NCI-H510A treated with DMSO at 0.1 percent for 48 hours (cell line): ENCODE data around the gene NMRK1.
A peak's percentile ranks its signal among the peaks of the same experiment; 100 is the strongest.

ENCODE experiments used
- DNase-seq: peaks from one replicate; lab custom pipeline; 2025; lab: John Stamatoyannopoulos, UW

NMRK1 gene

DNA sequence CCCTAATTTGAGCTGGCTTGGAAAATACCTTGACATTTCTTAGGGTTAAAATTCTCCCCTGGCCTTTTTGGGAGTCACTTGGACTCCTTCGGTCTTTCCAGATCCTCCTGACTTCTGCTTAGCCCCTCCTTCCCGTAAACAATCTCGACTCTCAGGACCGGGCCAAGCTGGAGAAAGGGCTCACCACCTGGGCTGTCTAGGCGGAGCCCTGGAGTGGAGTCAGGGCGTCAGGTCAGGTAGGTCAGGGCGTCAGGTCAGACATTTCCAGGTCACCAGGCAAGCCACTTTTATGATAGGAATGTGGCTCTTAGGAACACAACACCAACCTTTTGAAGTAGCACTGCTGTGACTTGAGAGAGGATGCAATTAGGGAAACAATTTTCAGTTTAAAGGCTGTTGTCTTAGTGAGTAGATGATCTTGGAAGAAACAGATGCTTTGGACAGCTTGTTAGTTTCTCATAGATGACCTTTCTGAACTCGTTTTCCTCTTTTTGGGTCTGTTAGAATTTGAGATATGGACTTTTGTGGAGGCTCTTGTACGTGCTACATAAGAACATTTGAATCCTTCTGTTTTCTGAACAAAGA lies 13.1 kb upstream of the NMRK1 start:
- no peak for DNase-seq

DNA sequence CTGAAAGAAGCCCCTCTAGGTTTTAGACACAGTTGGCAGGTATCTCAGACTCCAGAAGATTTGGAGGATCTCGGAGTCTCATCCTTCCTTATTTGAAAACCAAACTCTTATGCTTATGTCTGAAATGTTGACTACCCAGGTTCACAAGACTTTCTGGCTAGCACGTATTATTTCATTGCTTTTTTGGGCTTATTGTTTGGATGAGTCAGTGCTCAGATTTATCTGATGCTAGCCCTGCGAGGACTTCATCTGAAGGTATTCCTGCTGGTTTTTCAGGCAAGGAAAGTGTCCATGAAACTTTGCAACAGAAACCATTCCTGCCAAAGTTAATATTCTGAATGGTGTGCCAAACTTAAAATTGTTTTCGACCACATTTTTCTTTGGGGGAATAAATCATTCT lies 8.8 kb upstream of the NMRK1 start:
- DNase-seq, result no peak

DNA sequence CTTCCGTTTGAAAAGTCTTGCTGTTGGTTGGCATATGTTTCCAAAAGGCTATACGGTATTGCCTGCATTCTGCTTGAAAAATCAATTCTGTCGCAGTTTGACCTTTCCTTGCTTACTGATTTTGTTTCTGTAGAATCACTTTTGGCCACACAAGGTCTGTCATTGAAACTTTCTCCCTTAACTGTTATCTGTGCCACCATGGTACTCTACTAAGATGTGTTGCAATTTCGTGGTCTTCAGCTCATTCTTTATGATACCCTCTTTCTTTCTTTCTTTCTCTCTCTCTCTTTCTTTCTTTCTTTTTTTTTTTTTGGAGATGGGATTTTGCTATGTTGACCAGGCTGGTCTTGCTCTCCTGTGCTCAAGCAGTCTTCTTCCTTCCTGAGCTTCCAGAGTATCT lies 4.8 kb upstream of the NMRK1 start:
- DNase-seq, result no peak

DNA sequence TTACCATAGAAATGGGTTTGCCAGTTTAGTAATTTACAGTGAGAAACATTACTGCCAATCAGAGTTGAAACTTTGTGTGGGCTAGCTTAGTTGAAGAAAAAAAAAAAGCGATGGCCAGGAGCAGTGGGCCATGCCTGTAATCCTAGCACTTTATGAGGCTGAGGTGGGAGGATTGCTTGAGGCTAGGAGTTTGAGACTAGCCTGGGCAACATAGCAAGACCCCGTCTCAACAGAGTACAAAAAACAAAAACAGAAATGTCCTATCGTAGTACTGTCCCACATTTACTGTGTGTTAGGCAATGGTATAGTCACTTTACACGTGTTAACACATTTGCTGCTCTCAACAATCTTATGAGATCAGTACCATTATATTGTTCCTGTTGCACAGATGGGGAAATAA lies 2.6 kb upstream of the NMRK1 start:
- DNase-seq, result no peak

DNA sequence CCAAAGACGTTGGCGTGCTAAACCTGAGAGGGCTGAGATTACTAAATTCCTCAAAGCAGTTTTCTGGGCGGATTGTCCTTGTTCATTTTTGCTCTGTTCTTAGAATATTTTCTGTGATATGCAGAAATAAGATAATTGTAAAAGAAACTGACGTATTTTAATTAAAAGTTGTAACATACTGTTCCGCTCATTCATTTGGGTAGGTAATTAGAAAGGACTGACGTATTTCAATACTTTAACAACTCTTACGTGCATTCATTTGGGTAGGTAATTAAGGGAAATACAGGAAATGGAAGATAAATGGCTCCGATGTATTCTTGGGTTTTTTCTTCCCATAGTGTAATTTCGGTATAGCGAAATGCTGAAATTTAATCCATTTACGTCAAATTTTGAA lies 1.4 kb upstream of the NMRK1 start:
- no peak for DNase-seq

DNA sequence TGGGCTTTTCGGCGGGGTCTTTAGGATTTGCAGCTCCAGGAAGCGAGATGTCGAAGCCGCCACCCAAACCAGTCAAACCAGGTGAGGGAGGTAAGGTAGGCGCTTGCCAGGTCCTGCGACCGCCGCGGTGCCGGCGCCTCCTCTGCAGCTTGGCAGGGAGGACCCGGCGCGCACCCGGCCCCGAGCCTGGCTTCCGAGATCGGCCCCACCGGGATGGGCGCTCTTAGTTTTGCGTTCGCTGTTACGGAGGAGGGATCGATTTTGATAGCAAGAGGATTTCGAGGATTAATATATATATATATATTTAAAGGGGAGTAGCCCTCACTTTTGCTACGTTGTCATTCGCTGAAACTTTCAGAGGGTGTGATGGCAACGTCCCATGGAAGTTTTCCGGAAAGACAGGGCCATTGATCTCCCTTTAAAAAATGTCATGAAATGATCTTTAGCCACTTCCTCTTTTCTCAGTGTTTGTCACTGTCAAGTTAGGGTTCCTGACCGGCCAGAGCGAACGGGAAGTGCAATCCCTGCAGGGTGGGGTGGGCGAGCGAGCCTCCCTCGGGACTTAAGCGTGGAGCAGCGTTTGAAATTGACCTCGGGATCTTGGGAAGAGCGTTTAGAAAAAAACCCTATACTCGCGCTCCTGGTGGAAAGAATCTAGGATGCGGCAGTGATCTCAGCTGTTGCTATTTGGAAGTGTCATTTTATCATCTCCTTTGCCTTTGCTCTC lies 854 bp upstream of the NMRK1 start:
- peak; percentile 38 for DNase-seq

DNA sequence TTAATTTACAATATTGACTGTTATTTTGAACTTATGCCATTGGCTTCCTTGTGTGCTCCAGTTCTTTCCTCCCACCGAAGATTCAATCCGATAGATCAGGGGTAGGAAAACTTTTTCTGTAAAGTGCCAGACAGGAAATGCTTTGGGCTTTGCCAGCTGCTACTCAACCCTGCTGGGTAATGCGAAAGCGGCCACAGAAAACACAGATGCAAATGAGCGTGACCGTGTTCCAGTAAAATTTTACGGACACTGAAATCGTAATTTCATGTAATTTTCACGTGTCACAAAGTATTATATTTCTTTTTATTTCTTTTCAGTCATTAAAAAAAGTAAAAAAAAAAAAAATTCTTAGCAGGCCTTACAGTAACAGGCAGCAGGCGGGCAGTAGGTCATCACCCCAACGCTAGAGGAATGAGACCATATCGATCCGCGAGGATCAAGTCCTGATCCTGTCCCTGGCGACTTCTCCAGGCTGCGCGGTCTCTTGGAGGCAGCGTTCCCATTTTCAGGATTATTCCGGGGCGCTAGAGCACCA lies 599 bp downstream of the NMRK1 start:
- DNase-seq, result peak; percentile 80

DNA sequence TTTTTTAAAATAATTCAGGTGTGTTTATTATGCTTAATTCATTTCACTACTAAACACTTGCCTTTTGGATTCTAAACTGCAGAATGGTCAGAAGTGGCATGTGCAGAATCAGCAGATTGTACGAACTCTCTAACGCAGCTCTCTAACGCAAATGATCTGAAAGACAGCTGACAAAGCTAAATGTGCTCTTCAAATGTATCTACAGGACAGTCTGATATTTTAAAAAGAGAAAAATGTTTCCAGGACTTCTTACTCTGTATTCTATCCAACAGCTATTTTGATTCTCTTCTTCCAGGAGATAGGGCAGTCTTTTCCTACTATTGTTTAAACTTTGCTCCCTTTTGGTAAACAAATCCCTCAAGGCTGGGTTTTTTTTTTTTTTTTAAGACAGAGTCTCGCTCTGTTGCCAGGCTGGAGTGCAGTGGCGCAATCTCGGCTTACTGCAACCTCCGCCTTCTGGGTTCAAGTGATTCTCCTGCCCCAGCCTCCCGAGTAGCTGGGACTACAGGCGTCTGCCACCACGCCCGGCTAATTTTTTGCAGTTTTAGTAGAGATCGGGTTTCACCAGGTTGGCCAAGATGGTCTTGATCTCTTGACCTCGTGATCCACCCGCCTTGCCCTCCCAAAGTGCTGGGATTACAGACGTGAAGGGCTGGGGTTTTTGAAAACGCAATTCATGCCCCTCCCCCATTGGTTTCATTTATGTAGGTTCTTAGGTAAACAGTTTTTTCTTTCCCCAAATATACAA lies 1.2 kb downstream of the NMRK1 start:
- DNase-seq, result peak; percentile 32

DNA sequence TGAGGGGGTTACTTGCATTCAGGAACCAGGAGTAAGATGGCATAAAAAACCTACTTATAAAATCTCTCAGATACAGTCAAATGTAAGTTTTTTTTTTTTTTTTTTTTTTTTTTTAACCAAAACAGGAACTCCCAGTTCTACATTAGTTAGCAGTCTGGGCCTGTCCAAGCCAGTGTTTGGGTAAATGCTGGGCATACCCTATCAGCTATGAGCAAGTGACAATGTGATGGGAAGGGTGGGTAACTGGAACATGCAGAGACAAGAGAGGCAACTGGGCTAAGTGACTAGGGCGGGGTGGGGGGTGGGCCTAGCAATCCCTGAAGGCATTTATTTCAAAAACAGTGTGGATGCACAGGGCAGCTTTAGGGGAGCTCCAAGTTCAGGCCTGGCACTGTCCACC lies 2.3 kb downstream of the NMRK1 start:
- DNase-seq, result no peak

DNA sequence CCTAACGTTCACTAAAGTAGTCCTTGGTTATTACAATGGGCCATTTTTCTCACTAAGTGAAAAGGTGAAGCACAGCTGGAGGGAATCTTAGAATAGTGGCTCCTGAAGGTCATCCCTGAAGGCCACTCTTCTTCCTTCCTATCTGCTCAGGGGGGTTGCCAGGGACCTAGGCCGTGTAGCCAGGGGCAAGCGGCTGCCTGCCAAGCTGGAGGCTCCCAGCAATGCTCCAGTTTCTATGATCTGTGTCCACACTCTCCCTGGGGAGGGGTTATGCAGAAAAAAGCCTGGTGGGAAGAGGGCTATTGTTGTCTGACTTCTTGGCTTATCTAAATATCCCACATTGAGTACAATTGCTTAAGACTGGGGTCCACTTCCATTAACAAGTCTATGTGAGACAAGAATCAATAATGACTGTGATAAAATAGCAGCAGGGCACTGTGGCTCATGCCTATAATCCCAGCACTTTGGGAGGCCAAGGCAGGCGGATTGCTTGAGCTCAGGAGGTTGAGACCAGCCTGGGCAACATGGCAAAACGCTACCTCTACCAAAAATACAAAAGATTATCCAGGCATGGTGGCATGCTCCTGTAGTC lies 3.8 kb downstream of the NMRK1 start:
- DNase-seq, result no peak

DNA sequence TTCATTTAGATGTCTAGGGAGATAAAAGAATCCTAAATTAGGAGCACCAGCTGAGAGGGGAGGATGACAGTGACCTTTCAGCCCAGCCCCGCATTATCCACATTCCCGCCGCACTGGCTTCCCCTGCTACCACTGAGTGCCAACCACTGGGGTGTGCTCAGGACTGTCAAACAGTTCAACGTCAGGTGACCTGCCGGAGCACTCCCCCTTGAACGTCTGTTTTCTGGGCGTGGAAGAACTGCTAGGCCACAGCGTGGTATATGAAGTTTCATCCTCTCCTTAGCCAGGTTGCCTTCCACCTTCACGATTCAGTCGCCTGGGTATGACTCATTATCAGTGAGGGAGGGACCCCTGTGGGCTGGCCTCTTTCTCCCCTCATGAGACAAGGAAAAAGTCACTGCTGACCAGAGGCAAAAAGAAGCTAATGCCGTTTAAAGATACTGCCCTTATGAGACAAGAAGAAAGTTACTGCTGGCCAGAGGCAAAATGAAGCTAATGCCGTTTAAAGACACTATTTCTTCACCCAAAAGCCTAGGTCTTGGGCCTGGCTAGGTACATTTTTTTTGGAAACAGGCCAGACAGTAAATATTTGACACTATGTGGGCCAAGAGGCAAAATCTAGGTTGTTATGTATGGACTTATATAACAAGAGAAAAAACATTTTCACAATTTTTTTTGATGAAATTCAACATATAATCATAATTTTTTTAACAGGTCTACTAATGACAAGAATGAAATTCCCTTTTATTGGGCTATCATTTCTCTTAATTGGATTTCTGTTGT lies 4.6 kb downstream of the NMRK1 start:
- DNase-seq, result no peak

DNA sequence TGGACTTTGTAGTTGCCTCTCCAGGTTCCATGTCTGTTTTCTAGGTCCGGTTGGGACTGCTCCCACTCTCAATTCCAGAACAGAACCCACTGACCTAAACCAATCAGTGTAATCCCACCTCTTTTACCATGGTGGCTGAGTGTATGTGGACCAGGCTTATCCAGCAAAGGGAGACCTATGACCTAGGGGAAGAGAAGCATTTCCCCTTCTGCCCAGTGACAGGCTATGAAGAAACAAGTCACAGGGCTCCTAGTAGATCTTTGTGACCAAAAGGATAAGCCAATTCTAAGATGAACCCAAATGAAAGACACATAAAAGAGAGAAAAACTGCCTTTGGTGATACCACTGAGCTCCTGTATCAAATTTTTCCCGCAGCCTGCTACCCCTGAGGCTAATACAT lies 6.3 kb downstream of the NMRK1 start:
- DNase-seq, result no peak

DNA sequence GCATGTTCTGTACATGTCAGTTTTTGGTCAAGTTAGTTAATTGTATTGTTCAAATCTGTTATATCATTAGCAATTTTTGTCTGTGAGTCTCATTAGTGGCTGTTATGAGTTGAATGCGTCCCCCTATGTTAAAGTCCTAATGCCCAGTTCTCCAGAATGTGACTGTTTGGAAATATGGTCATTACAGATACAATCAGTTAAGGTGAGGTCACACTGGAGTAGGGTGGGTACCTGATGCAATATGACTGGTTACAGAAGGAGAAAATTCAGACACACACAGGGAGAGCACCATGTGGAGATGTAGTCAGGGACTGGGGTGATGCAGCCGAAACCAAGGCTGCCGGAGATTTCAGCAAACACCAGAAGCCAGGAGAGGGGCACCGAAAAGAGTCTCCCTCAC lies 15.1 kb downstream of the NMRK1 start:
- DNase-seq, result no peak

DNA sequence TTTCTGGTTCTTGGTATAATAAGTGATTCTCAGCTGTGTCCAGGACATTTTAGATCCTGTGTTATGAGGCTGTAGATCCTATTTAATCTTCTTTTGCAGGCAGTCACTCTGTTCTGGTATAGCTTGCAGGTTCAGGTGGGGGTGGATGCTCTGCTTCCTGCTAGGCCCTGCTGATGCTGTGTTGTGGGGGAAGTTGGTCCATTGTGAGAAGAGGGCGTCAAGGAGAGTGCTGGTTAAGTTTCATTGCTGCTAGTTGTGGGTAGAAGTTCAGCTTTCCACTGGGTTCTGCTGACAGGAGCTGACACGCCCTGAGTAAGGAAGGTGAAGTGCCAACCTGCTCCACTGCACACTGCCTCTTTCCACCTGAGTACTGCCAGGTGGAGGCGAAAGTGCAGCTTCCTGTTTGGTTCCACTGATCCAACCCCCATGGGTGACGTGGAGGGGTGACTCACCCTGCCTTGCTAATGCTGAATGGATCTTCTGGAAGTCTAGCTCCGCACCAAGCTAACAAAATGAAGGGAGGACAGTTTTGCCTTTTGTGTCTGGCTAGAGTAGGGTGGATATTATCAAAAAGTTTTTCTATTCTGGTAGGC lies 16.3 kb downstream of the NMRK1 start:
- peak; percentile 73 for DNase-seq

DNA sequence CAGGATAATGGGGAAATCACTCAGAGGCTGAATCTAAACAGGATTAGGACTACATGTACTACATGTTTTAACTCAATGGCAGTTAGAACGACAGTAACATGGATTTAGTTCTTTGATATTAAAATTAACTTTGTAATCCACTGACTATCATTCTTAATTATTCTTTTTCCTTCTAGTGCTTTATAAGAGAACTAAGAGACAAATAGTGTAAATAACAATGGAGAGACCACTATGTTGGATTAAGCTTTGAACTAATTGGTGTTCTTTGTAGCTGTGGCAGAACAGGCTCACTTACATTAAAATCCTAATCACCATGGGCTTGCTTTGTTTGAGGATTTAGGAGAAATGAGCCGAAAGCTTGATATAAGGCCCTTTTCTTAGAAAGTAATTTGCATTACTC lies 18.8 kb downstream of the NMRK1 start:
- no peak for DNase-seq

DNA sequence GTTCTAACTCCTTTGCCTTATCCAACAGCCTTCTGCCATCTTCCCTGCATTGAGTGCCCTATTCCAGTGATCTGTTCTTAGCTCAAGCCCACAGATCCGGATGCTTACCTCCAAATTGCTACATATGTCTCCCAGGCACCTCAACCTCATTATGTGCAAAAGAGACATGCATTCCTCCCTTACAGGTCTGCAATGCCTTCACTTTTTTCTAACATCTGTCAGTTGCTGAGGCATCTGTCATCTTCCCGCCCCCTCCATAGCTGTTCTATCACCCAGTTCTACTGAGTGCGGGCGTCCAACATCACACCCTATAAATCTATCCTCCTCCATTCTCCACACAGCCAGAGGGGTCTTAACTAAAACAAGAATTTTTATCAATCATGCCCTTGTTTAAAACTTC lies 20.1 kb downstream of the NMRK1 start:
- DNase-seq, result no peak

DNA sequence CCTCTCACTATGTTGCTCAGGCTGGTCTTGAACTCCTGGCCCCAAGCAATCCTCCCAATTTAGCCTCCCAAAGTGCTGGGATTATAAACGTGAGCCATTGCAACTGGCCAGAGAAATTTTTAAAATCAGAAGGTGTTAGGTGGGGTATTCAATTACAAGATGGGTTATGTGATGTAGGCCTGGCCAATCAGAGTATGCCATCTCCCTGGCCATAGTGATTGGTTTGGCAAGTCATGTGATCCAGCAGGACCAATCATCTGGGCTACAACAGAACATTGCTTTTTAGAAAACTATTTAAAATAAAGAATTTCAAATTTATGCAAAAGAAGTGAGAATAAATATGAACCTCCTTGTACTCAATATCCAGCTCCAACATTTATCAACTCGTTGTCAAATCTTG lies 22.4 kb downstream of the NMRK1 start:
- no peak for DNase-seq

DNA sequence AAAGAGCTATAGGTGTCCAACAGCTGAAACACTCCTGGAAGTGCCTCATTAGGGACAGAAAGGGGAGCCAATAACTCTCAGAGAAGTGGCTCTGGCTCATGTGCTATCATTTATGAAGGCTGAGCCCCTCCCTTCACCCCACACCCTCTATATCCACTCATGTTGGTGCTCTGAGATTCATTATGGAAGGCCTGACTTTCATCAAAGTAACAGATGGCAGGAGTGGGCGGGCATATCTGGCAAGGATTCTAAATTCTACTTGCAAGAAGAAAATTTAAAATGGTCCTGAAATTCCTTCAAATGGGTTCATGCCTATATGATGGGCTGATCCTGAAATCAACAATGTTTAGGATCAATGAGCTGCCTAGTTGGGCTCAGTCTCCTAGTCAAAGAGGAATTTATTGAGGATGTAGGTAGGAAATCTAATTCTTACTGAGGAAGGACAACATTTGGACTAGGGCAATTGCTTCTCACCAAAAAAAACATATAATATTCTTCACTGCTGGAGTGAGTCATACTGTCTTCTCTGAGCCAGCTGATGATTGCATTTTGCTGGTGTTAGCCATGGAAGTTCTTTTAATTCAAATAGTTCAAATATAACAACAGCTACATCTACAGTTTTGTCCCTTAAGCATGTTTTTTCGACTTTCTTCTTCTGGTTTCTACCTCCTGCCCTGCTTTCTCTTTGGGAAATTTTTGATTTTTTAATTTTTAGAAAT lies 23.5 kb downstream of the NMRK1 start:
- no peak for DNase-seq

DNA sequence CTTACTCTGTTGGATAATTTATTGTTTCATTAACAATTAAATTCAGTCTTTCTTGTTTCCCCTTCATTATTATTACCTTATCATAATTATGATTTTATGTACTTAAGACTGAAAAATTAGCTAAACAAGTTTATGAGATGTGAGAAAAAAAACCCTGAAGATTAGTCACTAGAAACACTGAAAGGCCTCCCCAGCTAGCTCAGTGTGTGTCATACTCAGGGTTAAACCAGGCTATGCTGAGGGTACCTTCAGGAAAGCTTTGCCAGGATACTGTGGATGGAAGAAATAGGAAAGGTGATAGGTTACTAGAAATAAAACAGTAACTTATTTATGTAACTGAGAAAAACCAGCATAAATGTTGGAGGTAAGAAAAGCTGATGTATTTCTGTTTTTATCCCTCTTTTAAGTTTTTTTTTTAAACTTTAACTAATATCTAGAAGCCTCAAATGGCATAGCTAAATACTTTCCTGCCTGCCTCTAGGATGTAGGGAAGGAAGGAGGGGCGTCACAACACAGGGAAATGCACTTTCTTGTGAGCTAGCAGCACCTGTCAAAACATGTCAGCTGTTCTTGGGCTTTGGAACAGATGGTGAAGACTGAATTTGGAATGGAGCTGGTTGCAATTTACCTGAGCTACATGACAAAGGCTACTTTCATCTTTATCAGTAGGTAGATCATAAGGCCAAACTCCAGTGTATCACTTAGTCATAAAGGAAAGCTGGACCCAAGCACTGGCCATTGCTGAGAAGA lies 24.2 kb downstream of the NMRK1 start:
- DNase-seq, result no peak

DNA sequence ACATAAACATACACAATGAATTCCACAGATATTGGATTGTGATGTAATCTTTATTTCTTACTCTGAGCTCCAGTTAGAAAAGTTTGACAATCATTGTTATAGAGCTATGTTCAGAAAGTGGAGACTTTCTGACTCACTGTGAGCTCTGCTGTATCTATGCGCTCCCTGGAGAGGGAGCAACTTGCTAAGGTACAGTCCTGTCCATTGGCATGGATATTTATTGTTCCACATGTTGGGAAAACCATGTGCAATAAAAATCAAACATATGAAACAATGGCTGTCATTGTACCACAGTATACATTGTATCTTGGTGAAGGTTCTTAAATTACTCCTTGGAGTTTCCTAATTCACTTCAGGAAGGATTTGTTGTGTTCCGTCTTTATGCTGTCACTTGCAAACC lies 26.8 kb downstream of the NMRK1 start:
- DNase-seq, result no peak
